Measurements from ENCODE around the gene GRAP2.
A peak's percentile ranks its signal among the peaks of the same experiment; 100 is the strongest.
"Not testable (repeated sequence)": the region's sequence is repeated elsewhere in the genome, so short reads cannot be mapped to it uniquely, and the experiment has no call there.

GRAP2 gene

DNA sequence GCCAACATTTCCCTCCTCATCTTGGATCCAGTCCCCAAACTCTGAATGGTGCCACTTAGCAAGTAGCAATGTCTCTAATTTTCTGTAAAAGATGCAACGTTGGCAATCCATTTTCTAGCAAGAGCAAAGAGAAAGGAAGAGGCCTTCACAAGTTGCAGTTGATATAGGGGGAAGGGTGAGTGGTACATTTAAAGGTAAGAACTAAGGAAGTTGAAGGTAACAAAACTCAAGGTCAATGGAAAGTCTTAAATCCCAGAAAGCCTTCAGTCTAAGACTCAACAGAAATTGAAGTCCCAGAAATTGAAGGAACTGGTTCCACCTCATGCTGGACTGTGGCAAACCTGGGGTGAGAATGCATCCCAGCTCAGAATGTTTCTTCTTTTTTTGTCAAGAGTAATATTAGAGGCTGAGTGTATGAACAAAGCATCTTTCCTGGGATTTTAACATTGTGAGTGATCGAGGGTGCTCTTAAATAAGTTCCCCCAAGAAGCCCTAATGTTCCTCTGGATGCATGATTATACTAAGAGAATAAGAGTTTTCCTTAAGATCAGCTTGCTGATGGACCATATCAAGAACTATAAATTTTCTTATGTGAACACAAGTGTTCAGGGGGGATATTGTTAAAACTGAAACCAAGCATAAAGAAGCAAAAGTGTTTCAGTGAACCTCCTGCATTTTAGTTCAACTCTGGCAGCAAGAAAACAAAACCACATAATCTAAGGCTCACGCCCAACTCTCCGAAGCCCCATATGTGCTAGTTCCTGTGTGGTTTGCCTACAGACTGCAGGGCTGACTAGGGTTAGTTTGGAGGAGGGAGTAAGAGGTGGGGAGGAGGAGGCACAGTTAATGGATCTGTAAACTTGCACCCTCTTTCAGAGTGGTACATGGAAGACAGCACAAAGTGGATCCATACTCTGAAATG is at the start of gene GRAP2:
Gene GRAP2, plus strand, starts transcription at position 779 of the 922 bp plus-strand sequence. CDS start 46,023 bp downstream, outside the sequence.
- peak; percentile 80 to 89 for DNase-seq

DNA sequence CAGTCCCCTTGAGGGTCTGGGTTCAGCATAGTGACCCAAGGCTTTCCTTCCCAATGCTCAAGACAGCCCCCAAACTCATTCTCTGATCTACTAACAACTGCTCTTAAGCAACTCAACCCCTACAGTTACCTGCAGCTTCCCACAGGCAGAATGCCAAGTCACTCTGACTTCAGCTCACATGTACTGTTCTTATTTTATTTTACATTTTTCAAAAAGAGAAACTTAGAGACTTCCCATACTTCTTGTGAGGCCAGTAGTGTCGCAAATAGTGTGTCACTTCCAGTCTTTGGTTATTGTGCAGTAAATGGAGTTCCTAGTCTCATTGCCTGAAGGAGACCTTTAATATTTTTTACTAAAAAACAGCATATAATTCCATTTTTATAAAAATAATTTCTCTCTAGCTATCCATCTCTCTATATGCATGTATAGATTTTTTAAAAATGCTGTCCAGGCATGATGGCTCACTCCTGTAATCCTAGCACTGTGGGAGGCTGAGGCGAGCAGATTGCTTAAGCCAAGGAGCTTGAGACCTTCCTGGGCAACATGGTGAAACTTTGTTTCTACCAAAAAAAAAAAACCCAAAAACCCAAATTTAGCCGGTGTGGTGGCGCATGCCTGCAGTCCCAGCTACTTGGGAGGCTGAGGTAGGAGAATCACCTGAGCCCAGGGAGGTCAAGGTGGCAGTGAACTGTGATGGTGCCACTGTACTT is 49.1 kb upstream of the GRAP2 start:
- DNase-seq = no peak

DNA sequence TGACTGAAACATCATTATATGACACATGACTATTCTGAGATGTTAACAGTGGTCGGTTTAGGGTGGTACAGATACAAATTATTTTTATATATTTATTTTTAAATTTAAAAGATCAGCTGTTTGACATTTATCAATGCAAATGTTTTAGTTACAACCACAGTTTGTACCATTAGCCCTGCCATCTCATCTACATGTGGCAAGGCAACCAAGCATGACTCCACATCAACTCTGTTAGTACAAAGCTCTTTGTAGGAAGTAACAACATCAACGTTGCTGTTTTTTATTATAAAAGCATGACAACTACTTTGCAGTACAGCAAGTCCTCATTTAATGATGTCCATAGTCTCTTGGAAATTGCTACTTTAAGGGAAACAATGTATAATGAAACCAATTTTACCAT is 48.1 kb upstream of the GRAP2 start:
- DNase-seq = no peak

DNA sequence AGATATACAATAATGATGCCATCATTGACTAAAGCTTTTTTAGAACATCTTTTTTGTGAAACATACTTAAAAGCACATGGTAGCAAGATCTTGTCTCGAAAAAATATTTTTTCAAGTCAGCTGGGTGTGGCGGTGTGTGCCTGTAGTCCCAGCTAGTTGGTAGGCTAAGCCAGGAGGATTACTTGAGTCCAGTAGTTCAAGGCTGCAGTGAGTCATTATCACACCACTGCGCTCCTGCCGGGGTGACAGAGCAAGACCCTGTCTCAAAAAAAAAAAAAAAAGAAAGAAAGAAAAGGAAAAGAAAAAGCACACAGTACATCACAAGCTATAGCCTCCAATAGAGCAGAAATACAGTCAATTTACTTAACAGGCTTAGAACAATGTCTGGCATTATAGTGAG is 44.3 kb upstream of the GRAP2 start:
- no peak for DNase-seq

DNA sequence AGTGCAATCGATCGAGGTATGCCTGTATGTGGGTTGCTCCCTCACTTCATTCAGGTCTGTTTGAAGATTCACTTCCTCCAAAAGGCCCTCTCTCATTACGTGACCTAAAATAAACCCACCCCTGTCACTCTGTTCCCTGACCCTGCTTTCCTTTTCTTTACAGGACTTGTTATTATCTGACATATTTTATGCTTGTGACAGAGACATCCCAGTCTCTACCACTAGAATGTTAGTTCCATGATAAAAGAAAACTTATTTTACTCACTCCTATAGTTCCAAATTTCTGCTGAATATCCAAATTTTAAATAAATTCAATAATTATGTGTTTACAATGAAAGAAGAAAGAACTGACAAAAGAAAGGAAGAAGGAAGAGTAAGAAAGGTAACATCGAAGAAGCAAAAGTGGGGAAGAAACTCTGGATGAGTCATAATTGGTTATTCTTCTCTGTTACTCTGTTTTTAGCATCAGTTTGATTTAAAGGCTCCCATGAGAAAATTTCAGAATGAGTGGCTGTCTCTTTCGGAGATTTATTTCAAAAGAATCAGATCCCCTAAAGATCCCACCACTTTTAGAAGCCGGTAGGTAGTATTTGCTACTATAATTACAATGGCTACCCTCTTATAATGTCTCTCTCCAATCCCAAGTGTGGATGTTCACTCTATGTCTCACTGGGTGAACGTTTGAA is 40.8 kb upstream of the GRAP2 start:
- DNase-seq = no peak

DNA sequence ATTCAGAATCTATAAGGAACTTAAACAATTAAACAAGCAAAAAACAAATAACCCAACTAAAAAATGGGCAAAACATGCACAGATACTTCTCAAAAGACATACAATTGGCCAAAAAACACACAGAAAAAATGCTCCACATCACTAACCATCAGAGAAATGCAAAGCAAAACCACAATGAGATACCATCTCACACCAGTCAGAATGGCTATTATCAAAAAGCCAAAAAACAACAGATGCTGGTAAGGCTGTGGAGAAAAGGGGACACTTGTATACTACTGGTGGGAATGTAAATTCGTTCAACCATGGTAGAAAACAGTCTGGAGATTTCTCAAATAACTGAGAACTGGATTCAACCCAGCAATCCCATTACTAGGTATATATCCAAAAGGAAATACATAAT is 32.1 kb upstream of the GRAP2 start:
- DNase-seq = no peak

DNA sequence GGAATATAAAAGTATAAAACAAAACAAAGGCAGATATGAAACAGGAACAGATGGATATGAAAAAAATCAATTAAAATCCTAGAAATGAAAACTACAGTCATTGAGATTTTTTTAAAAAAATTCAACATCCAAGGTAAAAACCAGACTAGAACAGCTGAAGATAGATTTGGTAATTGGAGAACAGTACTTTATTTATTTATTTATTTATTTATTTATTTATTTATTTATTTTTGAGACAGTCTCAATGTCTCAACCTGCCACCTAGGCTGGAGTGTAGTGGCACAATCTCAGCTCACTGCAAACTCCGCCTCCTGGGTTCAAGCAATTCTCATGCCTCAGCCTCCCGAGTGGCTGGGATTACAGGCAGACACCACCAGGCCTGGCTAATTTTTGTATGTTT is 31.1 kb upstream of the GRAP2 start:
- DNase-seq = not testable (repeated sequence)

DNA sequence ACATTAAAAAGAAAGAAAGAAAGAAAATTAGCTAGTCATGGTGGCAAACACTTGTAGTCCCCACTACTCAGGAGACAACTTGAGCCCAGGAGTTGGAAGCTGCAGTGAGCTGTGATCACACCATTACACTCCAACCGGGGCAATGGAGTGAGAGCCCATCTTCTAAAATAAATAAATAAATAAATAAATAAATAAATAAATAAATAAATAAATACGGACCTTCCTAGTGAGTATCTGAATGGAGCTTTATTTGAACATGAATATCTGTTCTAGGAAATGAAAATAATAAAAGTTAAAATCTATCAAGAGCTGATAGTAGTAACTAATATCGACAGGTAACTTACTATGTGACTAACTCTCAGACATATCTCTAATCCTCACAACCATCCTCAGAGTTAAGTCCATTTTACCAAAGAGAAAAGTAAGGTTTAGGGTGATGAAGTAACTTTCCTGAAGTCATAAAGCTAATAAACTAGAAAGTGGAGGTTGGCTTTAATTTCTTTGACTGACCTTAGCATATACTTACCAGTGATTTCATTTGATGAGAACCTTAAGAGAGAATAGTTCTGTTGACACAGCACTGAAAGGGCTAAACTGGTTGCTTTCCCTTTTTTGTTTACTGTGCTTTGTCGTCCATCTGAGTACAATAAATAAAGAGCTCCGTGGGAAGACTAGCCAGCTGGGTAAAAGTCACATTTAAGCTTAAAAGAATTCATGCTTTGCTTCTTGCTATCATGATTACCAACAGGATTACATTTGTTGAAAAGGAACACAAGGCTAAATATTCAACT is 29.7 kb upstream of the GRAP2 start:
- no peak for DNase-seq

DNA sequence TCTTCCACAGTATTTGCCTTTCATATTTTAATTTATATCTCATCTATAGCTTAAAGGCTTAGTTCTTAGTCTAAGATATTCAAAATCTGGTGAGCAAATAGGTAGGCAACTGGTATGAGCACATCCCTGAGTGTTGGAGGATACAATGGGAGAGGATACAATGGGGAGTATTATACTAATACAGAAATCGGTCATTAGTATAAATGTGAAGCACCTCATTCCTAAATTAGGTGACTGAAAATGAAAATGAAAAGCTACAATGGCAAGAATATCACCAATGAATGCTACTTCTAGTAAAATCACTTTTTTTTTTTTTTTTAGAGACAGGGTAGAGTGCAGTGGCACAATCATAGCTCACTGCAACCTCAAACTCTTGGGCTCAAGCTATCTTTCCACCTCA is 28.3 kb upstream of the GRAP2 start:
- DNase-seq = no peak

DNA sequence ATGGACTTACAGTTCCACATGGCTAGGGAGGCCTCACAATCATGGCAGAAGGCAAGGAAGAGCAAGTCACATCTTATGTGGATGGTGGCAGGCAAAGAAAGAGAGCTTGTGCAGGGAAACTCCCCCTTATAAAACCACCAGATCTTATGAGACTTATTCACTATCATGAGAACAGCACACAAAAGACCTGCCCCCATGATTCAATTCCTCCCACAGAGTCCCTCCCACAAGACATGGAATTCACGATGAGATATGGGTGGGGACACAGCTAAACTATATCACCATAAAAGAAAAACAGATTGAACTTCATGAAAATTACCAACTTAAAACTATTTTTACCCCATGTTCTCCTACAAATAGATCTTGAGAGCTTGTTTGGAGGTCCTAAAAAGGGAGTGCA is 26.9 kb upstream of the GRAP2 start:
- no peak for DNase-seq

DNA sequence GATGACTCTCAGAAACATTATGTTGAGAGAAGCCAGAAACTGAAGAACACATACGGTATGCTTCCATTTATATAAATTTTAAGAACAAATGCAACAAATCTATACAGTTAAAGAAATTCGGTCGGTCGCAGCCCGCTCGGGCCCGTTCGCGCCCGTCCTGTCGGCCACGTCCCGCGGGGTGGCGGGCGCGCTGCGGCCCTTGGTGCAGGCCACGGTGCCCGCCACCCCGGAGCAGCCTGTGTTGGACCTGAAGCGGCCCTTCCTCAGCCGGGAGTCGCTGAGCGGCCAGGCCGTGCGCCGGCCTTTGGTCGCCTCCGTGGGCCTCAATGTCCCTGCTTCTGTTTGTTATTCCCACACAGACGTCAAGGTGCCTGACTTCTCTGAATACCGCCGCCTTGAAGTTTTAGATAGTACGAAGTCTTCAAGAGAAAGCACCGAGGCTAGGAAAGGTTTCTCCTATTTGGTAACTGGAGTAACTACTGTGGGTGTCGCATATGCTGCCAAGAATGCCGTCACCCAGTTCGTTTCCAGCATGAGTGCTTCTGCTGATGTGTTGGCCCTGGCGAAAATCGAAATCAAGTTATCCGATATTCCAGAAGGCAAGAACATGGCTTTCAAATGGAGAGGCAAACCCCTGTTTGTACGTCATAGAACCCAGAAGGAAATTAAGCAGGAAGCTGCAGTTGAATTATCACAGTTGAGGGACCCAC is 25.6 kb upstream of the GRAP2 start:
- DNase-seq = not testable (repeated sequence)

DNA sequence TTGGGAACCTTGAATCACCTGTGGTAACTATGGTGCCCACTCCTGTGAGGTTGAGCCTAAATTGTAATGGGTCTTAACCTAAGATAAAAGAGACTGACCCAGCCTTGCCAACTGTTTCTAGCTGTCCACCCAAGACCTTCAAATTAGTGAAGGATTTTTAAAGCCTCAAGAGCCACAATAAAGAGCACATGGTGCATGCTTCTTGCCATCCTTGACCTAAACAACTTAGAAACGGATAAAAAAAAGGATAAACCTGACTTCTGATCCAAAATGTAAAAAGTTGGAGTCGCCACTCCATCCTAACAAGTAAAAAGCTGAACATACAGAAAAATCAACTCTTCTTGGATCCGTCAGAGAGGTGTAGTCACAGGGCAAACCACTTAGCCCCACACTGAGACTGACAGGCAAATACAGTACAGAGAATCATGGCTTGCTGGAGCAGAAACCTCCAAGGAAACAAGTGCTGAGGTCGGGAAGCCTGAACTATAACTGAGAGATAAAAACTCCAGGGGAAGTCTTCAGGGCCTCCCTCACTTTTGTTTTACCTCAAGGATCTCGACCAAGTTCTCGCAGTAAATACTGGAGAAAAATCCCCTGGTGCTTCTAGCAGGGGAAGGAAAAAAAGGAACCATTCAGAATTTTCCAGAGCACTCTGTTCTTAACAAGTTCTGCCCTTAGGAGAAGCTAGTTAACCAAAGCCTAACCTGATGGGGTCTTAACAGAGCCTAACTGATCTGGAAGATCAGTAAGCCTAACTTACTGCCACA is 23.6 kb upstream of the GRAP2 start:
- DNase-seq = no peak

DNA sequence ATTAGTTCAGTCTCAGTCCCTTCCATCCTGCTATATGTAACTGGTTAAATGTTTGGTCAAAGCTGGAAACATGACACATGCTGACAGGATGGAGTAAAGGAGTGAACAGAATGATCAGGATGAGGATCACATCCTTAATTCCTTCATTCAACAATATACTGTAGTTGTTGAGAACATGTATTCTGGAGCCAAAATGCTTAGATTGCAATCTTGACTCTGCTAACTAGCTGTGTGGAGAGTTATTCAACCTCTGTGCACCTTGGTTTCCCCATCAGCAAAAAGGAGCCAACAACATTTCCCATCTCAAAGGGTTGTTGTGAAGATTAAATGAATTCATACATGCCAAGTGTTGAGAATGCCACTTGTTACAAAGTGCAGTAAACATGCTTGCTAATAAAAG is 20.2 kb upstream of the GRAP2 start:
- no peak for DNase-seq

DNA sequence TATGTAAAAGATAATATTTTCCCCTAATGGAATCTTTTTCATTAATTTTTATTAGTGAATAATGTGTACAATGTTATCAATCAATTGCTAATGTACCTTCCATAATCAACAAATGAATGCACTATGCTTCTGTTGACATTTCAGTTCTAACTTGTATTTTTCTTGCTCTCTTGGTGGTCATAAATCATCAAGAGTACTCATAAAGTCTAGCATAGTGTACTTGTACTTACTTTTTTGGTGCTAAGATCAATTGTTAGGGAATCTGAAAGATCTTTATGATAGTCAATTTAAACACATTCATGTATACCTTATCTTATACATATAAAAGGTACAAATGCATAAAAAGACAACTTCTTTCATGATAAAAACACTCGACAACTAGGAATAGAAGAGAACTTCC is 17.8 kb upstream of the GRAP2 start:
- no peak for DNase-seq

DNA sequence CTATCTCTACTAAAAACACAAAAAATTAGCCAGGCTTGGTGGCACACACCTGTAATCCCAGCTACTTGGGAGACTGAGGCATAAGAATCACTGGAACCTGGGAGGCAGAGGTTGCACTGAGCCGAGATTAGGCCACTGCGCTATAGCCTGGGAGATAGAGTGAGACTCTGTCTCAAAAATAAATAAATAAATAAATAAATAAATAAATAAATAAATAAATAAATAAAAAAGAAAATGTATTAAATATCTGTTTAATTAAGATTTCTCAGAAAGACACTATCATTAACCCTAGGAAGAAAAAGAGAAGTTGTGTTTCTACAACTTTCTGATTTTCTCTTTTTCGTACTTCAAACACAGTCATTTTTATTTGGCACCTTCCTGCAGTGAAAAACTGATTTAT is 11.0 kb upstream of the GRAP2 start:
- DNase-seq = not testable (repeated sequence)

DNA sequence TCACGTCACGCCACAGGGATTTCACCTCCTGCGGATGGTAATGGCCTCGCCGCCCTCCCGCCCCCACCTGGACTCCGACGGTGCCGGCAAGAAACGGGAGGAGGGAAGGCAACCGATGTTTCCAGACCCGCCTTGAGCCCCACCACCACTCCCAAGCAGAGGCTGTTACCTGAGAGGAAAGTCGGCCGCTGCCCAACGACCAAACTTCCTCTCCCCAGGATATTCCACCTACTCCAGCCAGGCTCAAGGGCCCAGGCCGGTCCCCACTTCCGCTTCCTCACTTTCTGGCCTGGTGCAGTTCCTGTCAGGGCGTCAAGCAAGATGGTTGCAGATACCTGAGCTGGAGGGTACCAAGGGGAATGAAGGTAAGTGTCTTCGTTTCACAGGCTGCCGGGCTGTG is 7.4 kb upstream of the GRAP2 start, which contains the start of gene ENTHD1:
Gene ENTHD1, minus strand, starts transcription at position 235 of the 400 bp plus-strand sequence. CDS start 6,012 bp downstream, outside the sequence.
- no peak for DNase-seq

DNA sequence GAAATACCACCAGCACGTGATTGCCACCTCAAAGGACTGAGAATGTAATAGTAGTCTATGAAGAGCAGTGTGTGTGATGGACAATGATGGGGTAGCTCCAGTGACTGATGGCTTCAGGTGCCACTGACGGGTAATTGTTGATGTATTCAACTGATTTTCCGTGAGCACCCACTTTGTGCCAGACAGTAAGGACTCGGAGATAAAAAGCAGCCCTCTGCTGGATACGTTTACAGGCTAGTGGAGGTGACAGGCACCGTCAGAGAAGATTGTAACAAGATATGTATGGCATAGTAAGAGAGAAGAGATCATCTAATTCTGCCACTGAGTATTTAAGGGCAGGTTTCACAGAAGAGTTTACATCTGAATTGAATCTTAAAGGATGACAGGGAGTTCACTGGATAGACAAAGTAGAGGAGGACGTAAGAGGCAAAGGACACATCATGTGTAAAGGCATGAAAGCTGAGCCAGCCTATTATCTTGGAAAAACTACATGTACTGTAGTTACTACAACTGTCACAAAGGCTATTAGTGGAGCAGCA is 6.3 kb upstream of the GRAP2 start:
- no peak for DNase-seq

DNA sequence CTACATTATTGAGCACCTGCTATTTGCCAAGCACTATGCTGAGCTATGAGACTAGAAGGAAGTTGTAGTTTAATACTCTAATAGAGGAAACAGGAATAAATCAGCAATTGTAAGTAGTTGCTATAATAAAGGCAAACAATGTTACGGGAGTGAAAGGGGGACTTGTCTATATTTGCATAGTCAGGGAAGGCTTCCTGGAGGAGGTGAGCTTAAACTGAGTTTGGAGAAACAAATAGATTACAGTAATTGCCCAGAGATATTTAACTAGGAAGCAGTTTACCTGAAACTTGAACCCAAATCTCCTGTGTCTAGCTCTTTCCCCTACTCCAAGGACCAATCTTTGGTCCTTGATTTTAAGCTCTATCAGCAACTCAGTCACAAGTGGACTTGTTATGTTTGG is 5.2 kb upstream of the GRAP2 start:
- no peak for DNase-seq

DNA sequence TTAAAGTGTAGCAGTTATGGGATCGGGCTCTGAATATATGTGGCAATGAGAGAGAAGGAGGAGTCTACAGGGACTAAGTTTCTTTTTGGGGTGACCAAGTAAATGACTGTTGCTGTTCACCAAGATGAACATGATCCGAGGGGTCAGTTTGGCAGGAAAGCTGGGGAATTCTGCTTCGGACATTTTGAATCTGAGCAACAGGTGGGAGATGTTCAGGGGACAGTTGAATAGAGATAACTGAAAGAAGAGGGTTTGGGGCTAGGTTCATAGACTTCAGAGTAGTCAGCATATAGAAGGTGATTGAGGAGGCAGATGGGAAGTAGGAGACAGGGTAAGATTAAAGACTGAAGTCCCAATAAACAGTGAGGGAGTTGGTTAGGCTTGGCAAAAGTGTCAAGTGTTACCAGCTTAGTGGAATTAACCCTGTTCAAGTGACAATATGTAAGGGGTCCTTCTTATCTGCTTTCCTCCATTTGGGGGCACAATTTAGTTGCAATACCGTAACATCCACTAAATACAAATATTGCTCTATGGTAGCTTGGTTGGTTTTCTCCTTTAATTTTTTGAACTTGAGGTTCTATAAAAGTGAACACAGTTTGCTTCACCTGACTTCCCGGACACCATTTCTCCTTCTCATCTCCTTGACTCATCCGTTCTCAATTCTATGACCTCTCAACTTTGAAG is 4.4 kb upstream of the GRAP2 start:
- peak in 1 of 2 donors; percentile 36 for DNase-seq

DNA sequence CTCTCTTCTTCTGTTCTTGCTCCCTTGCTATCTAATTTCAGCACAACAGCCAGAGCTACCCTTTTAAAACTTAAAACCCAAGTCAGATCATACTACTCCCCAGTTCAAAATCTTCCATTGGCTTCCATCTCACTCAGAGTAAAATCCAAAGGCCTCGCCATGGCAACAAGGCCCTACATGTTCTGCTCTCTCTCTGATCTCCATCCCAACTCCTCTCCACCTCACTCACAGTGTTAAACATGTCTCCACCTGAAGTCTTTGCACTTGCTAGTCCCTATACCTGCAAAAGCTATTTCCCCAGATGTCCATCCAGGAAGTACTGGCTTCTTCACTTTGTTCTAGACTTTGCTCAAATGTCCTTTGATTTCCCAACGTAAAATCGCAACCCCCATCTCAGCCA is 3.0 kb upstream of the GRAP2 start:
- no peak for DNase-seq
